Calu3 (cell line): ENCODE results near the gene IL5. TPM values are rescaled to one million over a fixed set of nuclear protein-coding genes. Genes with fewer than 3 reads are reported as not detected.
A peak's percentile ranks its signal among the peaks of the same experiment; 100 is the strongest.
"Not testable (repeated sequence)": the region's sequence is repeated elsewhere in the genome, so short reads cannot be mapped to it uniquely, and the experiment has no call there.

Source experiments
- BruUV-seq: library from RNA; stranded (reverse); fragments of 400-500 nt; replicated peaks from 2 replicates; lab custom pipeline; 2021; lab: Mats Ljungman, UMichigan
- CTCF ChIA-PET: fragments of 300-600 bp; sonication (Branson Sonifier 250); formaldehyde crosslinking; loops from one replicate; lab custom pipeline; 2022; ENCODE audit warnings: antibody characterized with exemption; lab: Charles Lee
- DNase-seq: peaks from one replicate; pipeline ENCODE4 v3.0.0; 2022
- H3K27ac Mint-ChIP-seq: one replicate; pipeline ENCODE4 v1.8.0; 2022; ENCODE audit warnings: mixed read lengths; ENCODE audit not compliant: unreplicated experiment
- H3K27me3 Mint-ChIP-seq: one replicate; pipeline ENCODE4 v1.8.0; 2022; ENCODE audit warnings: mixed read lengths; ENCODE audit not compliant: unreplicated experiment
- H3K36me3 Mint-ChIP-seq: one replicate; pipeline ENCODE4 v1.8.0; 2022; ENCODE audit warnings: mild to moderate bottlenecking, moderate library complexity, mixed read lengths; ENCODE audit not compliant: insufficient read depth, unreplicated experiment
- H3K4me1 Mint-ChIP-seq: one replicate; pipeline ENCODE4 v1.8.0; 2022; ENCODE audit warnings: mild to moderate bottlenecking, low read depth, mixed read lengths; ENCODE audit not compliant: unreplicated experiment
- H3K4me3 Mint-ChIP-seq: one replicate; pipeline ENCODE4 v1.8.0; 2022; ENCODE audit warnings: mild to moderate bottlenecking, low read depth, moderate library complexity, mixed read lengths; ENCODE audit not compliant: unreplicated experiment
- H3K9me3 Mint-ChIP-seq: one replicate; pipeline ENCODE4 v1.8.0; 2022; ENCODE audit warnings: low read depth, mixed read lengths; ENCODE audit not compliant: unreplicated experiment
- intact Hi-C: fragments of 100-400 bp; cut with micrococcal nuclease; formaldehyde crosslinking; loops from one replicate; pipeline ENCODE4 v1.10.0; 2022; ENCODE audit not compliant: unreplicated experiment
- total RNA-seq: library from RNA; stranded (reverse); gene quantifications from 2 replicates; pipeline ENCODE4 v1.2.3, GENCODE V29; 2022
- TF ChIP-seq, protein P1 (sequence below): fragments of 200-600 bp; IDR thresholded peaks from one replicate; pipeline ENCODE4 v1.8.0; 2022; ENCODE audit warnings: antibody characterized with exemption; ENCODE audit not compliant: unreplicated experiment

The IL5 gene
- total RNA-seq, 1 experiment from 2014 or later, result not detected

DNA sequence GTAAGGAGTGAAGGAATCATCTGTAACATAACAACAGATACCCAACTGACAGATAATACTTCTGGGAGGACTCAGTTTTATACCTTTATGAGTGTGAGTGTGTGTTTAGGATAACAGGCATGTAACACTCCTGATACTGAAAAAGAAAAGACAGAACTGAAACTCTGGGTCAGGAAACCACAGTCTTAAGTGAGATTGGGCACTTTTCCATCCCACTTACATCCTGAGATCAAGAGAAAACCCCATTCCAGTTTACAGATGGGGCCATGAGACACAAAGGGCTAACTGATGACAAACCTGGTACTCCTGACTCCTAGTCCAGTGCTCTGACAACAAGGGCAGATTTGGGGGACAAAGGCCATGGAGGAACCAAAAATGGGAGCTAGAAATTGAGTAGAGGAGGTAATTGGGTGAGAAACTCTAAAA is 18.0 kb downstream of the IL5 start:
- Mint-ChIP-seq H3K36me3 (no peaks in the 10 kb centered on the region), H3K9me3 (no peaks in the 10 kb centered on the region), H3K4me3 (no peak overlapping the region), H3K27ac (no peak overlapping the region), H3K27me3 (peaks cover 34% of the 10 kb centered on the region), H3K4me1 (peaks cover 11% of the 10 kb centered on the region)
- no TSS peak for BruUV-seq
- intact Hi-C loops, result loop anchor here (5.0 to 10.0 kb wide), 3 partner anchors 67 to 357 kb away; no protein-coding TSS in a partner anchor
- TF ChIP-seq, protein P1, sequence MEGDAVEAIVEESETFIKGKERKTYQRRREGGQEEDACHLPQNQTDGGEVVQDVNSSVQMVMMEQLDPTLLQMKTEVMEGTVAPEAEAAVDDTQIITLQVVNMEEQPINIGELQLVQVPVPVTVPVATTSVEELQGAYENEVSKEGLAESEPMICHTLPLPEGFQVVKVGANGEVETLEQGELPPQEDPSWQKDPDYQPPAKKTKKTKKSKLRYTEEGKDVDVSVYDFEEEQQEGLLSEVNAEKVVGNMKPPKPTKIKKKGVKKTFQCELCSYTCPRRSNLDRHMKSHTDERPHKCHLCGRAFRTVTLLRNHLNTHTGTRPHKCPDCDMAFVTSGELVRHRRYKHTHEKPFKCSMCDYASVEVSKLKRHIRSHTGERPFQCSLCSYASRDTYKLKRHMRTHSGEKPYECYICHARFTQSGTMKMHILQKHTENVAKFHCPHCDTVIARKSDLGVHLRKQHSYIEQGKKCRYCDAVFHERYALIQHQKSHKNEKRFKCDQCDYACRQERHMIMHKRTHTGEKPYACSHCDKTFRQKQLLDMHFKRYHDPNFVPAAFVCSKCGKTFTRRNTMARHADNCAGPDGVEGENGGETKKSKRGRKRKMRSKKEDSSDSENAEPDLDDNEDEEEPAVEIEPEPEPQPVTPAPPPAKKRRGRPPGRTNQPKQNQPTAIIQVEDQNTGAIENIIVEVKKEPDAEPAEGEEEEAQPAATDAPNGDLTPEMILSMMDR, result no peak
- no peak for DNase-seq
- CTCF ChIA-PET, result no interaction called here

DNA sequence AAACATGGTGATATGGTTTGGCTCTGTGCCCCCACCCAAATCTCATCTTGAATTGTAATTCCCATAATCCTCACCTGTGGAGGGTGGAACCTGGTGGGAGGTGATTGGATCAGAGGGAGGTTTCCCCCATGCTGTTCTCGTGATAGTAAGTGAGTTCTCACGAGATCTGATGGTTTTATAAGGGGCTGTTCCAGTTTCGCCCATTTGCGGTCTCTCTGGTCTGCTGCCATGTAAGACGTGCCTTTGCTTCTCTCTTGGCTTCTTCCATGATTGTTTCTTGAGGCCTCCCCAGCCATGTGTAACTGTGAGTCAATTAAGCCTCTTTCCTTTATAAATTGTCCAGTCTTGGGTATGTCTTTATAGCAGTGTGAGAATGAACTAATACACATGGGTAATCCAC is 18.4 kb downstream of the IL5 start:
- intact Hi-C loops, result loop anchor here (5.0 to 10.0 kb wide), 3 partner anchors 67 to 357 kb away; no protein-coding TSS in a partner anchor
- H3K27ac Mint-ChIP-seq, H3K4me3 Mint-ChIP-seq, H3K9me3 Mint-ChIP-seq, DNase-seq, CTCF ChIA-PET, BruUV-seq, H3K36me3 Mint-ChIP-seq: not testable (repeated sequence)
- Mint-ChIP-seq H3K27me3 (peaks cover 34% of the 10 kb centered on the region), H3K4me1 (peaks cover 11% of the 10 kb centered on the region)

GRCh38 chr5:132522067-132522466 is 21.3 kb downstream of the IL5 start:
- CTCF ChIA-PET, H3K4me1 Mint-ChIP-seq: not testable (repeated sequence)

GRCh38 chr5:132513618-132514336 is 29.5 kb downstream of the IL5 start:
- CTCF ChIA-PET, result not testable (repeated sequence)

More at GRCh38 chr5:132522067-132522466, 21.3 kb downstream of the IL5 start:
- DNase-seq, H3K36me3 Mint-ChIP-seq, BruUV-seq, H3K27ac Mint-ChIP-seq, H3K4me3 Mint-ChIP-seq, H3K9me3 Mint-ChIP-seq: not testable (repeated sequence)
- peaks cover 23% of the 10 kb centered on the region for H3K27me3 Mint-ChIP-seq
- intact Hi-C loops, result loop anchor here (10.0 kb wide), 1 partner anchor 193 kb away; no protein-coding TSS in a partner anchor

DNA sequence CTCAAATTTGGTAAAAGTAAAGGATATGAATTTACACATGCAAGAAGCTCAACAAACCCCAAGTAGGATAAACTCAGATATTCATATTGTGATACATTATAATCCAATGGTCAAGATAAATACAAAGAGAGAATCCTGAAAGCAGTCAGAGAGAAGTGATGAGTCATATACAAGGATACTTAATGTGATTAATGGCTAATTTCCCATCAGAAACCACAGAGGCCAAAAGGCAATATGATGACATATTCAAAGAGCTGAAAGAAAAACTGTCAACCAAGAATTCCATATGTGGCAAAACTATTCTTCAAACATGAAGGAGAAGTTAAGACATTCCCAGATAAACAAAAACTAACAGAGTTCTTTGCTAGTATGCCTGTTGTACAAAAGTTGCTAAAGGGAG is 33.2 kb downstream of the IL5 start:
- H3K4me1 Mint-ChIP-seq, result peaks cover 28% of the 10 kb centered on the region
- TF ChIP-seq, protein P1, result no peak
- peaks cover 12% of the 10 kb centered on the region for H3K36me3 Mint-ChIP-seq
- peaks cover 8% of the 10 kb centered on the region for H3K9me3 Mint-ChIP-seq
- H3K4me3 Mint-ChIP-seq, result no peak overlapping the region
- CTCF ChIA-PET, result interaction anchor here (0.7 kb wide), 1 partner anchor 123 kb away, joined by 3 read pairs; no protein-coding TSS in a partner anchor
- DNase-seq, result no peak
- H3K27ac Mint-ChIP-seq, result no peak overlapping the region
- H3K27me3 Mint-ChIP-seq, result no peaks in the 10 kb centered on the region
- intact Hi-C loops, result no loop called here
- no TSS peak for BruUV-seq

More at GRCh38 chr5:132513618-132514336, 29.5 kb downstream of the IL5 start:
- Mint-ChIP-seq H3K27ac (peak overlapping the region; percentile 37), H3K4me3 (peak overlapping the region; percentile 71), H3K36me3 (peaks cover 12% of the 10 kb centered on the region), H3K4me1 (peaks cover 15% of the 10 kb centered on the region)
- DNase-seq, result peak; percentile 25
- H3K9me3 Mint-ChIP-seq, H3K27me3 Mint-ChIP-seq, intact Hi-C loops: not testable (repeated sequence)
- TSS peak; percentile 54 for BruUV-seq
